SK-N-MC (cell line): ENCODE data around the gene LRPAP1.

Experiments
- EZH2 ChIP-seq: fragments of 200-600 bp; sonication (generic); IDR thresholded peaks from one replicate; pipeline ENCODE4 v1.6.1; 2017; ENCODE audit warnings: antibody characterized with exemption
- POLR2AphosphoS5 ChIP-seq: IDR thresholded peaks from 2 replicates; pipeline ENCODE4 v1.6.1; 2012; ENCODE audit warnings: mild to moderate bottlenecking, low read depth, low read length, borderline replicate concordance

GRCh38 chr4:3525532-3526430 lies 6.4 kb downstream of the LRPAP1 start:
- TF ChIP-seq EZH2 (no peak), POLR2AphosphoS5 (no peak)
